NB4 (cell line): Measurements from ENCODE around the gene CNTN4.

ENCODE experiments used
- CTCF ChIP-seq: IDR thresholded peaks from one replicate; pipeline ENCODE4 v1.5.1; 2012; ENCODE audit warnings: low read depth, low read length
- MAX ChIP-seq: IDR thresholded peaks from 2 replicates; pipeline ENCODE4 v1.6.1; 2011; ENCODE audit warnings: low read depth, low read length
- MYC ChIP-seq: IDR thresholded peaks from 2 replicates; pipeline ENCODE4 v1.6.1; 2011; ENCODE audit warnings: low read depth, low read length
- POLR2A ChIP-seq: IDR thresholded peaks from 2 replicates; pipeline ENCODE4 v1.6.1; 2011; ENCODE audit warnings: mild to moderate bottlenecking; ENCODE audit not compliant: insufficient read length; ENCODE audit errors: extremely low read depth

DNA sequence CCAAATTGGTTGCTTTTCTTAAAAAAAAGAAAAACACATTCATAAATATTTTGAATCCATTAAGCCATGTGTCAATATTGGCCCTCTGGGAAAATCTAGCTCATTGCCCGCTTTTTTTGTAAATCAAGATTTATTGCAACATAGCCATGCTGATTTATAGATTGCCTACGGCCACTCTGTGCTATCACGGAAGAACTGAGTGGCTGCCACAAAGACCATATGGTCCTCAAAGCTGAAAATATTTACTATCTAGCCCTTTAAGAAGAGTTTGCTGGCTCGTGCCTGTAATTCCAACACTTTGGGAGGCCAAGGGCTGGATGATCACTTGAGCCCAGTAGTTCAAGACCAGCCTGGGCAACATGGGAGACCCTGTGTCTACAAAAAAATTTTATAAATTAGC lies 965.6 kb downstream of the CNTN4 start:
- TF ChIP-seq CTCF: no peak
- TF ChIP-seq POLR2A: no peak
- TF ChIP-seq MAX: no peak
- TF ChIP-seq MYC: no peak
